HepG2 (cell line): ENCODE results near the gene WDR31. TPM values are rescaled to one million over a fixed set of nuclear protein-coding genes. Genes with fewer than 3 reads are reported as not detected.

Experiments
- FOSL1 ChIP-seq: sonication (generic); formaldehyde crosslinking; IDR thresholded peaks from 2 replicates; pipeline ENCODE4 v1.9.0; 2021; ENCODE audit warnings: missing genetic modification reagents, borderline replicate concordance
- HMG20A ChIP-seq: IDR thresholded peaks from 2 replicates; pipeline ENCODE4 v1.6.1; 2016; ENCODE audit warnings: borderline replicate concordance
- IKZF1 ChIP-seq: fragments of 450-650 bp; IDR thresholded peaks from 2 replicates; pipeline ENCODE4 v1.7.1; 2016
- MAFG ChIP-seq: sonication (generic); formaldehyde crosslinking; IDR thresholded peaks from 2 replicates; pipeline ENCODE4 v1.5.1; 2020; ENCODE audit warnings: mild to moderate bottlenecking, missing genetic modification reagents
- MLXIP ChIP-seq: sonication (generic); formaldehyde crosslinking; IDR thresholded peaks from 2 replicates; pipeline ENCODE4 v1.9.0; 2021; ENCODE audit warnings: missing genetic modification reagents, borderline replicate concordance
- PHF21A ChIP-seq: sonication (generic); formaldehyde crosslinking; IDR thresholded peaks from 2 replicates; pipeline ENCODE4 v1.5.0; 2020; ENCODE audit warnings: mild to moderate bottlenecking, missing genetic modification reagents
- ZBTB39 ChIP-seq: sonication (generic); formaldehyde crosslinking; IDR thresholded peaks from 2 replicates; pipeline ENCODE4 v1.5.0; 2020; ENCODE audit warnings: missing genetic modification reagents
- ZBTB8A ChIP-seq: sonication (generic); formaldehyde crosslinking; IDR thresholded peaks from 2 replicates; pipeline ENCODE4 v1.4.0; 2020; ENCODE audit warnings: mild to moderate bottlenecking, low read depth, missing genetic modification reagents, borderline replicate concordance
- ZNF543 ChIP-seq: sonication (generic); formaldehyde crosslinking; IDR thresholded peaks from 2 replicates; pipeline ENCODE4 v1.4.0; 2020; ENCODE audit warnings: mild to moderate bottlenecking, missing genetic modification reagents
- ZNF710 ChIP-seq: sonication (generic); formaldehyde crosslinking; IDR thresholded peaks from 2 replicates; pipeline ENCODE4 v1.5.0; 2020; ENCODE audit warnings: mild to moderate bottlenecking, missing genetic modification reagents, borderline replicate concordance
- polyA plus RNA-seq, 8 experiments: library from polyadenylated mRNA; depleted of rRNA in 3 of 8; stranded (reverse) in 7 of 8; unstranded in 1 of 8; fragments of >200 nt; fragmentation: Illumina TruSeq in 4 of 8; extraction: Trizol in 4 of 8; gene quantifications; 2 replicates each; pipeline versions ENCODE4 v1.2.1 to v1.2.3, GENCODE V29; 2011 to 2016; ENCODE audit warnings: low read depth in 4 of 8, missing spikeins in 1 of 8, mixed read lengths in 1 of 8; ENCODE audit not compliant: insufficient read depth in 1 of 8
- total RNA-seq, 5 experiments: library from RNA; depleted of rRNA; stranded (reverse); fragments of >200 nt; fragmentation: Illumina TruSeq; extraction: Trizol; gene quantifications; 2 replicates each; pipeline ENCODE4 v1.2.3, GENCODE V29; 2016; ENCODE audit warnings: low read depth in 1 of 5
- TF ChIP-seq, protein P1 (sequence below): IDR thresholded peaks from 2 replicates; pipeline ENCODE4 v1.4.0; 2020; ENCODE audit warnings: mild to moderate bottlenecking, missing genetic modification reagents
- TF ChIP-seq, protein P2 (sequence below): sonication (generic); formaldehyde crosslinking; IDR thresholded peaks from 2 replicates; pipeline ENCODE4 v1.5.0; 2020; ENCODE audit warnings: mild to moderate bottlenecking, missing genetic modification reagents, borderline replicate concordance

The WDR31 gene
- total and polyA plus RNA-seq, 2 of the 13 experiments (the other 11 are each of a cell fraction or from before 2014, with no cell fraction given) = 0.33 to 1.7 TPM

DNA sequence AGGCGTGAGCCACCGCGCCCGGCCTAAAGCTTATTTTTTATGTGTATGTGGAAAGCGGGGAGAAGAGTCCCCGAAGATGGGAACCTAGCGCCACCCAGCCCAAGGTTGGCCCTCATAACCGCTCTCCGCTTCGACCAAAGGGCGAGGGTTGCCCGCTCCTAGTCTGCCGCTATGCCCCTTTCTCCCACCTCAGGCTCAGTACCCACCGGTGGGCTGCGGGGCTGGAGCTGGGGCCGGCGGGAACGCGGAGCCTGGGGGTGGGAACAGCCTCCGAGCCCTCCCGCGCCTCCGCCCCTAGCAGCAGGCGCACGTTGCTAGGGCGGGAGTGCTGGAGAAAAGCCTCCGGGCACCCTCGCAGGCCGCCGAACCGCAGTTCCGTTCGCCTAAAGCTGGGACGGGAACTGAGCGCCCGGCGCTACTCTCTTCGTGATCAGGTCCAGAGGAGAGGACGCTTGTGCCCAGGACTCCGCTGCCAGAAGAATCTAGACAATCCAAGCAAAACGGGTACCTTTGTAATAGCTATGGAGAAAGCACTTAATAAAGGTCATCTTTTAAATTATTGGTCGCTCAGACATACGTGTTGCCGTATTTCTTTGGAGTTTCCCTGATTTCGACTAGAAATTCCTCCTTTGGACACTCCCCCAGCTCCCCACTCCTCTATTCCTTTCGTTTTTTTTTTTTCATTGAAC lies at the start of gene WDR31 (continued):
- TF ChIP-seq ZBTB39 (CRISPR knock-in tag) (0 out of 2 replicates have a peak, but pooled peaks have one; percentile 33), FOSL1 (CRISPR knock-in tag) (no peak), ZNF543 (CRISPR knock-in tag) (peak; percentile 82; the same call in 1 of the 2 replicates), MAFG (no peak), ZBTB8A (CRISPR knock-in tag) (0 out of 2 replicates have a peak, but pooled peaks have one; percentile 33), HMG20A (CRISPR knock-in tag) (no peak), MLXIP (CRISPR knock-in tag) (0 out of 2 replicates have a peak, but pooled peaks have one; percentile 38), PHF21A (CRISPR knock-in tag) (peak; percentile 88), ZNF710 (CRISPR knock-in tag) (peak; percentile 65; the same call in 1 of the 2 replicates), IKZF1 (no peak)
- TF ChIP-seq, protein P1, sequence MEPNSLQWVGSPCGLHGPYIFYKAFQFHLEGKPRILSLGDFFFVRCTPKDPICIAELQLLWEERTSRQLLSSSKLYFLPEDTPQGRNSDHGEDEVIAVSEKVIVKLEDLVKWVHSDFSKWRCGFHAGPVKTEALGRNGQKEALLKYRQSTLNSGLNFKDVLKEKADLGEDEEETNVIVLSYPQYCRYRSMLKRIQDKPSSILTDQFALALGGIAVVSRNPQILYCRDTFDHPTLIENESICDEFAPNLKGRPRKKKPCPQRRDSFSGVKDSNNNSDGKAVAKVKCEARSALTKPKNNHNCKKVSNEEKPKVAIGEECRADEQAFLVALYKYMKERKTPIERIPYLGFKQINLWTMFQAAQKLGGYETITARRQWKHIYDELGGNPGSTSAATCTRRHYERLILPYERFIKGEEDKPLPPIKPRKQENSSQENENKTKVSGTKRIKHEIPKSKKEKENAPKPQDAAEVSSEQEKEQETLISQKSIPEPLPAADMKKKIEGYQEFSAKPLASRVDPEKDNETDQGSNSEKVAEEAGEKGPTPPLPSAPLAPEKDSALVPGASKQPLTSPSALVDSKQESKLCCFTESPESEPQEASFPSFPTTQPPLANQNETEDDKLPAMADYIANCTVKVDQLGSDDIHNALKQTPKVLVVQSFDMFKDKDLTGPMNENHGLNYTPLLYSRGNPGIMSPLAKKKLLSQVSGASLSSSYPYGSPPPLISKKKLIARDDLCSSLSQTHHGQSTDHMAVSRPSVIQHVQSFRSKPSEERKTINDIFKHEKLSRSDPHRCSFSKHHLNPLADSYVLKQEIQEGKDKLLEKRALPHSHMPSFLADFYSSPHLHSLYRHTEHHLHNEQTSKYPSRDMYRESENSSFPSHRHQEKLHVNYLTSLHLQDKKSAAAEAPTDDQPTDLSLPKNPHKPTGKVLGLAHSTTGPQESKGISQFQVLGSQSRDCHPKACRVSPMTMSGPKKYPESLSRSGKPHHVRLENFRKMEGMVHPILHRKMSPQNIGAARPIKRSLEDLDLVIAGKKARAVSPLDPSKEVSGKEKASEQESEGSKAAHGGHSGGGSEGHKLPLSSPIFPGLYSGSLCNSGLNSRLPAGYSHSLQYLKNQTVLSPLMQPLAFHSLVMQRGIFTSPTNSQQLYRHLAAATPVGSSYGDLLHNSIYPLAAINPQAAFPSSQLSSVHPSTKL = peak; percentile 73
- TF ChIP-seq, protein P2, sequence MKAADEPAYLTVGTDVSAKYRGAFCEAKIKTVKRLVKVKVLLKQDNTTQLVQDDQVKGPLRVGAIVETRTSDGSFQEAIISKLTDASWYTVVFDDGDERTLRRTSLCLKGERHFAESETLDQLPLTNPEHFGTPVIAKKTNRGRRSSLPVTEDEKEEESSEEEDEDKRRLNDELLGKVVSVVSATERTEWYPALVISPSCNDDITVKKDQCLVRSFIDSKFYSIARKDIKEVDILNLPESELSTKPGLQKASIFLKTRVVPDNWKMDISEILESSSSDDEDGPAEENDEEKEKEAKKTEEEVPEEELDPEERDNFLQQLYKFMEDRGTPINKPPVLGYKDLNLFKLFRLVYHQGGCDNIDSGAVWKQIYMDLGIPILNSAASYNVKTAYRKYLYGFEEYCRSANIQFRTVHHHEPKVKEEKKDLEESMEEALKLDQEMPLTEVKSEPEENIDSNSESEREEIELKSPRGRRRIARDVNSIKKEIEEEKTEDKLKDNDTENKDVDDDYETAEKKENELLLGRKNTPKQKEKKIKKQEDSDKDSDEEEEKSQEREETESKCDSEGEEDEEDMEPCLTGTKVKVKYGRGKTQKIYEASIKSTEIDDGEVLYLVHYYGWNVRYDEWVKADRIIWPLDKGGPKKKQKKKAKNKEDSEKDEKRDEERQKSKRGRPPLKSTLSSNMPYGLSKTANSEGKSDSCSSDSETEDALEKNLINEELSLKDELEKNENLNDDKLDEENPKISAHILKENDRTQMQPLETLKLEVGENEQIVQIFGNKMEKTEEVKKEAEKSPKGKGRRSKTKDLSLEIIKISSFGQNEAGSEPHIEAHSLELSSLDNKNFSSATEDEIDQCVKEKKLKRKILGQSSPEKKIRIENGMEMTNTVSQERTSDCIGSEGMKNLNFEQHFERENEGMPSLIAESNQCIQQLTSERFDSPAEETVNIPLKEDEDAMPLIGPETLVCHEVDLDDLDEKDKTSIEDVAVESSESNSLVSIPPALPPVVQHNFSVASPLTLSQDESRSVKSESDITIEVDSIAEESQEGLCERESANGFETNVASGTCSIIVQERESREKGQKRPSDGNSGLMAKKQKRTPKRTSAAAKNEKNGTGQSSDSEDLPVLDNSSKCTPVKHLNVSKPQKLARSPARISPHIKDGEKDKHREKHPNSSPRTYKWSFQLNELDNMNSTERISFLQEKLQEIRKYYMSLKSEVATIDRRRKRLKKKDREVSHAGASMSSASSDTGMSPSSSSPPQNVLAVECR = peak; percentile 96
